Measurements from ENCODE around the gene PHLDA3. TPM values are rescaled to one million over a fixed set of nuclear protein-coding genes. Genes with fewer than 3 reads are reported as not detected.

Gene PHLDA3
- total RNA-seq, 3 donors from 2014 or later (not counting 1 experiment from before 2014, with no cell fraction given) = 0.63 to 1.7 (median 1.1) TPM

DNA sequence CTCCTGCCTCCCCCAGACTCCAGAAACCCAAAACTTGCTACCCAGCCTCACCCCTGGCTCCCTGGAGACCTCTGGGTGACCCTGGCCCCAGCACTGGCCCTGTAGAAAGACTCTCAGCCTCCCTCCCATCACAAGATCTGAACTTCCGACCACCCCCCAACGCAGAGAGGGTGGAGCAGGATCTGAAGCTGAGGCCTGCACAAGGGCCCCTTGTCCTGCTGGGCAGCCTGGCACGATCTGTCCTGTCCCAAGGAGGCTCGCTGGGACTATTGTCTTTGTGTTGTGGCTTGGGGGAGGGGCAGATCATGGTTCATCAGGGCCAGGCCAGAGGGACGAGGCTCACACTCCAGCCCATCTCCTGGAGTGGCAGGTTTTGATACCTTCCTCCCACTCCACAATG is 20.0 kb downstream of the PHLDA3 start:
- no peaks in the 10 kb centered on the region for H3K9me3 Mint-ChIP-seq
- no peak overlapping the region for H3K4me3 ChIP-seq (ENCODE audit: low read length)
- TF ChIP-seq, protein P1, sequence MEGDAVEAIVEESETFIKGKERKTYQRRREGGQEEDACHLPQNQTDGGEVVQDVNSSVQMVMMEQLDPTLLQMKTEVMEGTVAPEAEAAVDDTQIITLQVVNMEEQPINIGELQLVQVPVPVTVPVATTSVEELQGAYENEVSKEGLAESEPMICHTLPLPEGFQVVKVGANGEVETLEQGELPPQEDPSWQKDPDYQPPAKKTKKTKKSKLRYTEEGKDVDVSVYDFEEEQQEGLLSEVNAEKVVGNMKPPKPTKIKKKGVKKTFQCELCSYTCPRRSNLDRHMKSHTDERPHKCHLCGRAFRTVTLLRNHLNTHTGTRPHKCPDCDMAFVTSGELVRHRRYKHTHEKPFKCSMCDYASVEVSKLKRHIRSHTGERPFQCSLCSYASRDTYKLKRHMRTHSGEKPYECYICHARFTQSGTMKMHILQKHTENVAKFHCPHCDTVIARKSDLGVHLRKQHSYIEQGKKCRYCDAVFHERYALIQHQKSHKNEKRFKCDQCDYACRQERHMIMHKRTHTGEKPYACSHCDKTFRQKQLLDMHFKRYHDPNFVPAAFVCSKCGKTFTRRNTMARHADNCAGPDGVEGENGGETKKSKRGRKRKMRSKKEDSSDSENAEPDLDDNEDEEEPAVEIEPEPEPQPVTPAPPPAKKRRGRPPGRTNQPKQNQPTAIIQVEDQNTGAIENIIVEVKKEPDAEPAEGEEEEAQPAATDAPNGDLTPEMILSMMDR (IDR thresholded peaks at IDR 0.05) = no peak
- peaks cover 14 to 43% of the 10 kb centered on the region in 2 donors for H3K4me1 Mint-ChIP-seq
- intact Hi-C loops (cut with micrococcal nuclease) = loop anchor here (2.0 kb wide), 1 partner anchor 64 kb away; no protein-coding TSS in a partner anchor
- H3K9me3 ChIP-seq (ENCODE audit: control insufficient read depth, insufficient read depth, low read length) = no peaks in the 10 kb centered on the region
- peaks cover 3% of the 10 kb centered on the region for H3K4me1 ChIP-seq (ENCODE audit: control insufficient read depth, insufficient read depth, low read length)
- no peaks in the 10 kb centered on the region for H3K36me3 Mint-ChIP-seq
- H3K27me3 Mint-ChIP-seq (ENCODE audit: low read depth in 2 of 2) = no peaks in the 10 kb centered on the region
- no peaks in the 10 kb centered on the region for H3K27me3 ChIP-seq (ENCODE audit: control insufficient read depth, insufficient read depth, low read length)
- no peak overlapping the region for H3K27ac Mint-ChIP-seq
- no peaks in the 10 kb centered on the region for H3K36me3 ChIP-seq (ENCODE audit: control insufficient read depth, insufficient read depth, low read length)
- H3K27ac ChIP-seq (ENCODE audit: low read length) = no peak overlapping the region
- no peak overlapping the region for H3K4me3 Mint-ChIP-seq
- ATAC-seq = no peak
- 94% methylated on average over 5 of the region's 5 CpGs for WGBS (ENCODE audit: insufficient coverage)
- DNase-seq = no peak

DNA sequence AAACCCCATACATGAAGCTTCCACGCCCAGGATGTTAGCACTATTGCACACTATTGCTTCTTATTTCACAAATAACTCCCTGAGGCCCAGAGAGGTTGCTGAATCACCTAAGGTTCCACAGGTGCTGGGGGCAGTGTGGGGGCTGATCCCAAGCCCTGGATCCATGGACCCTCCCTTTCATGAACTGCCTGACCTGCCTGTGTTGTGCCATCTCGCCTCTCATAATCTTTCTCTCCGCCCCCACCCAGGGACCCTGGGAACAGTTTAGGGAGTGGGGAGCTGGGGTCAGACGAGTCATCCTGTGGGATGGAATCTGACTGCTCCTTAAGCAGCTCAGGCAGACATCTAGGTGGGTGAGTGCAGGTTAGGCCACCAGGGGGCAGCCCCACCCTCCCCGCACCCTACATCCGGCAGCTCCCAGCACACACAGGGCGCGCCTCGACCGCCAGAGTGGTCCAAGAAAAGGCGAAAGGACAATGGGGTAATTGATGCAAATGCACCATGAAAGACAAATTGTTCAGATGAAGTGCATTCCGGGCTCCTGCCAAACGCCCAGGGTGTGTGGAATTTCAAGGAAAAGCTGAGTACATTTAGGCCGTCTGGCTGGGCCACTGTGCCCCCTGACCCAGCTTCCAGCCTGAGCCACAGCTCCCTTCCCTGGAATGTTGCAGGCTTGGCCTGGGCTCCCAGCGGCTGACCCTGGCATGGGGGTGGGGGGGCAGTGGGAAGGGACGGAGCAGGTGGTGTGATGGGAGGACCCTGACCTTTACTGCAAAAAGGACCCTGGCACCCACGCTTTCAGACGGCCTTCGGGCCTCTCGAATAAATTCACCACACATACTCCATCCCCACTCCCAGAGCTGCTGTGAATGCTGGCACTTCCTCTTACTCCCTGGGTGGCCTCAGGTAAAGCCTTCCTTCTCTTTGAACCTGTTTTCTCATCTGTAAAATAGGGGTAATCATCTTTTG is 20.8 kb downstream of the PHLDA3 start:
- peaks cover 14 to 43% of the 10 kb centered on the region in 2 donors for H3K4me1 Mint-ChIP-seq
- DNase-seq = peak; percentile 37 to 76
- H3K4me3 ChIP-seq (ENCODE audit: low read length) = no peak overlapping the region

GRCh38 chr1:201445310-201445709 is 23.7 kb downstream of the PHLDA3 start:
- WGBS (ENCODE audit: insufficient coverage) = 60% methylated on average over 6 of the region's 6 CpGs
- H3K36me3 Mint-ChIP-seq = no peaks in the 10 kb centered on the region
- Histone ChIP-seq H3K9me3 (ENCODE audit: control insufficient read depth, insufficient read depth, low read length) (no peaks in the 10 kb centered on the region), H3K4me3 (ENCODE audit: low read length) (no peak overlapping the region), H3K27ac (ENCODE audit: low read length) (no peak overlapping the region), H3K4me1 (ENCODE audit: control insufficient read depth, insufficient read depth, low read length) (peaks cover 3% of the 10 kb centered on the region), H3K36me3 (ENCODE audit: control insufficient read depth, insufficient read depth, low read length) (no peaks in the 10 kb centered on the region), H3K27me3 (ENCODE audit: control insufficient read depth, insufficient read depth, low read length) (no peaks in the 10 kb centered on the region)
- H3K27me3 Mint-ChIP-seq (ENCODE audit: low read depth in 2 of 2) = peaks cover 2 to 16% of the 10 kb centered on the region in 2 donors
- DNase-seq (no peak), ATAC-seq (peak in 2 of 3 donors; percentile 37 to 62)
- H3K9me3 Mint-ChIP-seq = no peaks in the 10 kb centered on the region
- H3K4me3 Mint-ChIP-seq = no peak overlapping the region
- TF ChIP-seq, protein P1 (IDR thresholded peaks at IDR 0.05) = no peak
- intact Hi-C loops (cut with micrococcal nuclease) = no loop called here
- peak overlapping the region in 1 of 2 donors; percentile 69 for H3K27ac Mint-ChIP-seq
- peaks cover 14 to 30% of the 10 kb centered on the region in 2 donors for H3K4me1 Mint-ChIP-seq

More for the DNA sequence above, 20.8 kb downstream of the PHLDA3 start:
- TF ChIP-seq, protein P1 (IDR thresholded peaks at IDR 0.05) = peak; percentile 82
- Histone ChIP-seq H3K36me3 (ENCODE audit: control insufficient read depth, insufficient read depth, low read length) (no peaks in the 10 kb centered on the region), H3K27me3 (ENCODE audit: control insufficient read depth, insufficient read depth, low read length) (no peaks in the 10 kb centered on the region), H3K9me3 (ENCODE audit: control insufficient read depth, insufficient read depth, low read length) (no peaks in the 10 kb centered on the region), H3K4me1 (ENCODE audit: control insufficient read depth, insufficient read depth, low read length) (peaks cover 3% of the 10 kb centered on the region), H3K27ac (ENCODE audit: low read length) (no peak overlapping the region)
- intact Hi-C loops (cut with micrococcal nuclease) = loop anchor here (2.0 kb wide), 1 partner anchor 65 kb away; no protein-coding TSS in a partner anchor
- no peak overlapping the region for H3K4me3 Mint-ChIP-seq
- H3K9me3 Mint-ChIP-seq = no peaks in the 10 kb centered on the region
- WGBS (ENCODE audit: insufficient coverage) = 43% methylated on average over 18 of the region's 20 CpGs
- no peaks in the 10 kb centered on the region for H3K27me3 Mint-ChIP-seq (ENCODE audit: low read depth in 2 of 2)
- peak overlapping the region in 1 of 2 donors; percentile 42 for H3K27ac Mint-ChIP-seq
- ATAC-seq = peak; percentile 71 to 90 (median 79)
- H3K36me3 Mint-ChIP-seq = no peaks in the 10 kb centered on the region
